Inflammatory macrophage (primary cell): ENCODE data around the gene SPATA18.
"Not testable (repeated sequence)": the region's sequence is repeated elsewhere in the genome, so short reads cannot be mapped to it uniquely, and the experiment has no call there.

Source experiments
- DNase-seq, 2 donors: peaks; one replicate each; pipeline ENCODE4 v3.0.0-alpha.2; 2020 to 2022

The SPATA18 gene

GRCh38 chr4:52110171-52110570, 59.1 kb downstream of the SPATA18 start:
- DNase-seq: no peak

GRCh38 chr4:52111995-52112394, 60.9 kb downstream of the SPATA18 start:
- no peak for DNase-seq

GRCh38 chr4:52112411-52112810, 61.3 kb downstream of the SPATA18 start:
- no peak for DNase-seq

GRCh38 chr4:52116641-52117040, 65.5 kb downstream of the SPATA18 start:
- no peak for DNase-seq

GRCh38 chr4:52126226-52126625, 75.1 kb downstream of the SPATA18 start:
- no peak for DNase-seq

GRCh38 chr4:52126966-52127365, 75.9 kb downstream of the SPATA18 start:
- DNase-seq: no peak

GRCh38 chr4:52135171-52135570, 84.1 kb downstream of the SPATA18 start:
- no peak for DNase-seq

GRCh38 chr4:52137152-52137551, 86.0 kb downstream of the SPATA18 start:
- DNase-seq: not testable (repeated sequence)

- no peak for DNase-seq
Measured at GRCh38 chr4:52142816-52143215, 91.7 kb downstream of the SPATA18 start.

GRCh38 chr4:52143815-52144214, 92.7 kb downstream of the SPATA18 start:
- DNase-seq: peak in 1 of 2 donors; percentile 40

GRCh38 chr4:52144372-52144771, 93.3 kb downstream of the SPATA18 start:
- DNase-seq: no peak
